Dendritic cell treated with granulocyte-macrophage colony-stimulating factor and Interleukin-4, amounts not matched to agents 40 ng/mL and 50 ng/mL, for 4 days (primary cell): ENCODE data around the gene CACNB3.

Source experiments
- H3K27ac Mint-ChIP-seq: one replicate; pipeline ENCODE4 v1.8.0; 2022; ENCODE audit warnings: mild to moderate bottlenecking, mixed read lengths
- H3K27me3 Mint-ChIP-seq: one replicate; pipeline ENCODE4 v1.8.0; 2022; ENCODE audit warnings: mild to moderate bottlenecking, mixed read lengths
- H3K36me3 Mint-ChIP-seq: one replicate; pipeline ENCODE4 v1.8.0; 2022; ENCODE audit warnings: low read depth, mixed read lengths
- H3K4me1 Mint-ChIP-seq: one replicate; pipeline ENCODE4 v1.8.0; 2022; ENCODE audit warnings: low read depth, mixed read lengths
- H3K4me3 Mint-ChIP-seq: one replicate; pipeline ENCODE4 v1.8.0; 2022; ENCODE audit warnings: mild to moderate bottlenecking, moderate library complexity, mixed read lengths
- H3K9me3 Mint-ChIP-seq: one replicate; pipeline ENCODE4 v1.8.0; 2022; ENCODE audit warnings: mixed read lengths
- intact Hi-C: fragments of 100-400 bp; cut with micrococcal nuclease; formaldehyde crosslinking; loops from one replicate; pipeline ENCODE4 v1.15.0; 2022

Gene CACNB3

DNA sequence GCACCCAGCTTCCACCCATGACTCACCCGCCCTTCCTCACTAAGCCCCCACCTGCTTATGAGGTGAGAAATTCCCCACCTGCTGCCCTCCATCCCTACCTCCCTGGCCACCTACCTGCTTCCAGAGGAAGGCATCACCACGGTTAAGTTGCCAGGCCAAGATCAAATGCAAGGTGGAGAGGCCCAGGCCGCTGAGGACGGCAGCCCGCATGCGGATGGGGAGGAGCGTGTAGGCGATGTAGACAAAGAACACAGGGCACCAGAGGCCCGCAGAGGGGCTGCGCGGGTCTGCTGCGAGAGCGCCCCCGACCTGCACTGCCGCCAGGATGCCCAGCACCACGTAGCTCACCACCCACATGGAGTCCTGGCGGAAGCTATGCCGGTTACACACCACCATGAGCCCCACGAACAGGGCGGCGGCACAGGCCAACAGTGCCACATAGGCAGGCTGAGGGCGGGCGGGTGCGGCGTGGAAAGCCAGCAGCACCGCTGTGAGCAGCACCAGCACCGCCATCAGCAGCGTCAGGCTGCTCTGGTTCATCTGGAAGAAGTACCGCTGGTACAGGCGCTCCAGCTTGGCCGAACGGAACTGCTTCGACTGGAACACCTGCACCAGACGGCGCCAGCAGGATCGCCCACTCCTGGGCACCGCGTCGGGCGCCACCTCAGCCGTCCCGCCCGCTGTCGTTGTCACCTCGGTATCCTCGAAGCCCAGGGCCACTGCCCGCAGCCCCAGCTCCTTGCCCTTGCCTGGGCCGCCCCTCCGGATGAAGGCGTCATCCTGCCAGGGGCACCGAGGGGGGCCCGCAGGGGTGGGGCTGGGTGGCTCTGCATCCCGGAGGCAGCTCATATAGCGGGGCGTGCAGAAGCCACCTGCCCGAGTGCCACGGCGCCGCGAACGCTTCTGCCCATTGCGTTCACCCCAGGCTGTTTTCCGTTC lies 35.6 kb upstream of the CACNB3 start:
- intact Hi-C loops: no loop called here
- Mint-ChIP-seq H3K4me1 (peaks cover 10% of the 10 kb centered on the region), H3K27me3 (peaks cover 24% of the 10 kb centered on the region), H3K4me3 (no peak overlapping the region), H3K27ac (no peak overlapping the region), H3K9me3 (no peaks in the 10 kb centered on the region), H3K36me3 (no peaks in the 10 kb centered on the region)

DNA sequence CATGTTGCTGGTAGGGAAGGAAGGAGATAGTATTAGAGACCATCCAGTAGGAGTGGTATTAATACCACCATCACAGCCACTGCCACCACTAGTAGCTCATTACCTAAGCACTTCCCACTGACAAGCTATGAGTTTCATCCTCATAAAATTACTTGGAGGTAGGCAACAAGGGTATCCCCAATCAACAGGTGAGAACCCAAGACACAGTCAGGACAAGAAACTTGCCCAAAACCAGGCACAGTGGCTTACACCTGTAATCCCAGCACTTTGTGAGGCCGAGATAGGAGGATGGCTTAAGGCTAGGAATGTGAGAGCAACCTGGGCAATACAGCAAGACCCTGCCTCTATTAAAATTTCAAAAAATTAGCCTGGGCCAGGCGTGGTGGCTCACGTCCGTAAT lies 34.9 kb upstream of the CACNB3 start:
- H3K27ac Mint-ChIP-seq: no peak overlapping the region

DNA sequence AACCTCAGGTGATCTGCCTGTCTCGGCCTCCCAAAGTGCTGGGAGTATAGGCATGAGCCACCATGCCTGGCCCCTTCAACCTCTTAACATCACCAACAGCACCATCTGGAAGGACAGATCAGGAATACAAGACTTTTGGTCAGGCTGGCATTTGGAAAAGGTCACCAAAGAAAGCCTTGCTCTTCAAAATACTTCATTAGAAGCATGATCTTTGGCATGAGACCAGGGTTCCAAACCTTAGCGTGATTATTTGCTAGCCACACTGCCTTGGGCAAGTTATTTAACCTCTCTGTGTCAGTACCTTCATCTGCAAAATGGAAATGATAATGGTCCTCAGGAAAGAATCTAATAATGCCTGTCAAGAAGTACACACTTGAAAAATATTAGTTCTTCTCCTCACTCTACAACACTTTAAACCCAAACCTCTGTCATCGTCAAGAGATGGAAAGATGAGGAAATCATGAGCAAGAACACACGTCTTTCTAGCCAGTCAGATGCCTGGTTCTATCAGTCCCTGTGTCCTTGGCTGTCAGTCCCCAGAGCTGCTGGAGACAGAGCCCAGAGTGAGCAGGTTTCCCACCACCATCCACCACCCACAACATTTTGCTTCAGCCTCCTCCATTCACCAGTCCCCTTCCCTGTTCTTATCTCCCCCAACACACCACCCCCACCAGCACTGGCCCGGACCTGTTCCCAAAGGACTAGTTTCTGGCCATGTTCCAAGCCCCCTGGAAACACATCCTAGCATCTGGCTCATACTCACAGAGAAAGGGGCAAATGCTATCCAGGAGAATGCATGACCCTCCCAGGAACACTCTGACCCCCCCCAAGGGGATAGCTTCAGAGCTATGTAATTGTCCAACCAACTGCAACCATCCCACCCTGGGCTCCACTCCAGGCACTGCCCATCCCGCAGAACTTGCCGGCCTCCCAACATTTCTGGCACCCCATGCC lies 31.4 kb upstream of the CACNB3 start:
- Mint-ChIP-seq H3K4me3 (no peak overlapping the region), H3K36me3 (no peaks in the 10 kb centered on the region), H3K27ac (no peak overlapping the region), H3K27me3 (peaks cover 58% of the 10 kb centered on the region), H3K9me3 (no peaks in the 10 kb centered on the region), H3K4me1 (peaks cover 21% of the 10 kb centered on the region)
- intact Hi-C loops: no loop called here

More for the DNA sequence above, 34.9 kb upstream of the CACNB3 start:
- Mint-ChIP-seq H3K4me3 (no peak overlapping the region), H3K9me3 (no peaks in the 10 kb centered on the region), H3K4me1 (peaks cover 17% of the 10 kb centered on the region), H3K27me3 (peaks cover 31% of the 10 kb centered on the region), H3K36me3 (no peaks in the 10 kb centered on the region)
- intact Hi-C loops: no loop called here

GRCh38 chr12:48787791-48788523 lies 30.3 kb upstream of the CACNB3 start:
- H3K4me1 Mint-ChIP-seq: peaks cover 21% of the 10 kb centered on the region
- peak overlapping the region; percentile 8 for H3K27ac Mint-ChIP-seq
- H3K27me3 Mint-ChIP-seq: peaks cover 59% of the 10 kb centered on the region
- intact Hi-C loops: no loop called here
- H3K9me3 Mint-ChIP-seq: no peaks in the 10 kb centered on the region
- peak overlapping the region; percentile 85 for H3K4me3 Mint-ChIP-seq
- no peaks in the 10 kb centered on the region for H3K36me3 Mint-ChIP-seq

DNA sequence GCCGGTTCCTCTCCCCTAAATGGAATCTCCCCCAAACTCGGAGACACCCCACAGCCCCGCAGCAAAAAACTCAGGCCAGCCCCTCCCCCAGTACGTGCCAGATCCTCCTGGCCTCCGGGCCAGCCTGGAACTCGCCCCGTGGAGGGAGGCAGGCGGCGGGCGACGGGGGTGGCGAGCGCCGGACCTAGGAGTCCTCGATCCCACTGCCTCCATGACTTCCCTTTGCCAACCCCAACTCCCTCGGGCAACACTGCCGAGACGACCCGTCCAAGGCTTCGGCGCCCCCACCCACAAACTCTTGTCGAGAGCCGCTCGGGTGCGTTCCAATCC lies 29.8 kb upstream of the CACNB3 start:
- Mint-ChIP-seq H3K36me3 (no peaks in the 10 kb centered on the region), H3K4me1 (peaks cover 21% of the 10 kb centered on the region), H3K9me3 (no peaks in the 10 kb centered on the region), H3K27ac (peak overlapping the region; percentile 8), H3K27me3 (peaks cover 59% of the 10 kb centered on the region), H3K4me3 (peak overlapping the region; percentile 85)
- intact Hi-C loops: no loop called here

- intact Hi-C loops: no loop called here
- Mint-ChIP-seq H3K9me3 (no peaks in the 10 kb centered on the region), H3K4me3 (peak within 1 kb of the TSS; percentile 85)
Observed at GRCh38 chr12:48788854-48789775, 29.2 kb upstream of the CACNB3 start, which contains the start of gene ADCY6. TSS of gene ADCY6 (minus strand) at chr12:48789089. CDS start at chr12:48783434, 5,655 bp downstream.

DNA sequence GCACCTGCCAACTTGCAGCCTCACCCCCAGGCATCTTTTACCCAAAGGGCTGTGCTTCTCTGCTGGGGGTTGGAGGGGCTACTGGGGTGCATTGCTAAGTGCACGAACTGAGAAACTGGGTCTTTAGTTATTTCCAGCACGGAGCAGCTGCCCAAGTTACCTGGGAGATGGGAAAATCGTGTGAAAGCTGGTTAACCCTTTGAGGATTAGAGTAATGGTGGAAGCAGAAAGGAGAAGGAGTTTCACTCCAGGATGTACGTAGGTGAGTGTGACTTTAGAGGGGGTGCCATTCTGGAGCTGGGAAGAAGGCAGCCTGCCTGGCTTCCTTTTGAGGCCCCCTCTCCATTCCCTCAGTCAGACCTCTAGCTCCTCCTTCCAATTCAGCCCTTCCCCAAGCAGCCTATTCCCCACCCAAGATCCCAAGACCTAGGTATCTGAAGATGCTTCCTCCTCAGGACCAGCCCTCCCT lies 28.4 kb upstream of the CACNB3 start:
- Mint-ChIP-seq H3K27me3 (peaks cover 57% of the 10 kb centered on the region), H3K36me3 (no peaks in the 10 kb centered on the region), H3K4me3 (peak overlapping the region; percentile 71), H3K9me3 (no peaks in the 10 kb centered on the region), H3K27ac (peak overlapping the region; percentile 48), H3K4me1 (peaks cover 22% of the 10 kb centered on the region)
- intact Hi-C loops: no loop called here

More at GRCh38 chr12:48788854-48789775, 29.2 kb upstream of the CACNB3 start, which contains the start of gene ADCY6:
- H3K4me1 Mint-ChIP-seq: peaks cover 21% of the 10 kb centered on the region
- H3K36me3 Mint-ChIP-seq: no peaks in the 10 kb centered on the region
- H3K27ac Mint-ChIP-seq: peak within 1 kb of the TSS; percentile 48
- peaks cover 59% of the 10 kb centered on the region for H3K27me3 Mint-ChIP-seq

DNA sequence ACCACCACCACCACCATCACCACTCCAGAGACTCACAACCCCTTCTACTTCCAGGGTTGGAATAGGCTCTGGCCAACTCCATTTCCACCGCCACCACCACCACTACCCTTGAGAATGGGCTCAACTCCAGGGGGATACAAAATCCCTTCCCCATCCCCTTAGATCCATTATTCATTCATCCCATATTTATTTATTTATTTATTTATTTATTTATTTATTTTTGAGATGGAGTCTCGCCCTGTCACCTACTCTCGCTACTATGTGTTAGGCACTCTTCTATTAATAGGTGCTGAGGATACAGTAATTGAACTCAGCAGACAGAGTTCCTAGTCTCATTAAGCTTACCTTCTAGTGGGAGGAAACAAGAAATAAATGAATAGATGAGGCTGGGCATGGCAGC lies 24.6 kb upstream of the CACNB3 start:
- peaks cover 24% of the 10 kb centered on the region for H3K4me1 Mint-ChIP-seq
- H3K27ac Mint-ChIP-seq: no peak overlapping the region
- H3K27me3 Mint-ChIP-seq: peaks cover 25% of the 10 kb centered on the region
- intact Hi-C loops: no loop called here
- no peaks in the 10 kb centered on the region for H3K36me3 Mint-ChIP-seq
- H3K4me3 Mint-ChIP-seq: no peak overlapping the region
- no peaks in the 10 kb centered on the region for H3K9me3 Mint-ChIP-seq

DNA sequence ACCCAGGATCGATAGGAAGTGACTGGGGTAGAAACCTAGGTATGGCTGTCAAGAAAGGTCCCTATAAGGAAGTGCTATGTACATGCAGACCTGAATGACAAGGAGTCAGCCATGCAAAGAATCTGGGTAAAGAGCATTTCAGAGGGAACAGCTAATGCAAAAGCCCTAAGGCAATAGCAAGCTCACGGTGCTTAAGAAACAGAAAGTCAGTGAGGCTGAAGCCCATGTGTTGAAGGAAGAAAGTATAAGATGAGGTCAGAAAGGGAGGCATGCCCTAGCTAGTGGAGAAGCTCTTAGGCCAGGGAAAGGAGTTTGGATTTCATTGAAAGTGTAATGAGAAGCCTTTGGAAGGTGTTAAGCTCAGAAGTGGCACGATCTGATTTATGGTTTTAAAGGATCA lies 23.4 kb upstream of the CACNB3 start:
- H3K27ac Mint-ChIP-seq: no peak overlapping the region
- peaks cover 15% of the 10 kb centered on the region for H3K27me3 Mint-ChIP-seq
- intact Hi-C loops: loop anchor here (1.0 to 5.0 kb wide), 2 partner anchors 42 to 253 kb away; no protein-coding TSS in a partner anchor
- H3K36me3 Mint-ChIP-seq: no peaks in the 10 kb centered on the region
- H3K4me3 Mint-ChIP-seq: no peak overlapping the region
- no peaks in the 10 kb centered on the region for H3K9me3 Mint-ChIP-seq
- H3K4me1 Mint-ChIP-seq: peaks cover 16% of the 10 kb centered on the region

DNA sequence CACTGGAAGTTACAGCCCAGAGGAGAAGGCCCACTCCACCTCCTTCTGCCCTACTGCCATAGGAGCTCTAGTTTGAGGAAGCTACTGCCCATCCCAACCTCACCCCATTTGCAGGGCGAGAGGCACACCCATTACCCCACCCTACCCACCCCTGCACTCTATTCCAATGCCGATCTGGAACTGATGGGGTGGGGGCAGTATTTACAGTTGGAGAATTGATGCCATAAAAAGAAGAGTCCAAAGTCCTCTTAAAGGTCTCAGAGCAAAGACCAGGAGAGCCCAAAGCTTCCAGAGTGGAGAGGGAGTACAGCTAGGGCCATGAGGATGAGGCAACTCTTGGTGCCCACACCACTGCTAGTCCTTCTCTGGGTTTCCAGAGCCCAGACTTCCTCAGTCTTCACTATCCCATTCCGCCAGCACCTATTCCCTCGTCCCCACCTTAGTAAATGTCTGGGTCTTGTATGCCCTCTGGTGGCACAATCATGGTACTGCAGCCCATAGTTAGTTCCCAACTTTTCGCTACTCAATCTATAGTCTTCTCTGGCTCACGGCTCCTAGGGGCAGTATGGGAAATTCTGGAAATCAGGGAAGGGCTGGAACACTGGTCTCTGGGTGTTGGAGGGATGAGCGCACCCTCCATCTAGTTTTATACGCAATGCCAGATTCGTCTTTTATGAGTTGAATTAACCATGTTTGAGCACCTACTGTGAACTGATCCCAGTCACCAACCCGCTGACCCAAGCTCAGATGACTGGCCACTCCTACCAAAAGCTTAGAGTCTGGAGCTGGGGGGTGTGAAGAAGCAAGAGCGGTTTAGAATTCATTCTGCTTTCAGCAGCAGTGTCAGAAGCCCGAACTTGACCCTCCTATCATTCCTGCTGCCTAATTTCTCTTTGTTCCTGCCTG lies 22.5 kb upstream of the CACNB3 start:
- H3K36me3 Mint-ChIP-seq: no peaks in the 10 kb centered on the region
- H3K9me3 Mint-ChIP-seq: no peaks in the 10 kb centered on the region
- intact Hi-C loops: loop anchor here (1.0 to 5.0 kb wide), 2 partner anchors 43 to 254 kb away; no protein-coding TSS in a partner anchor
- peaks cover 15% of the 10 kb centered on the region for H3K4me1 Mint-ChIP-seq
- H3K4me3 Mint-ChIP-seq: no peak overlapping the region
- no peak overlapping the region for H3K27ac Mint-ChIP-seq
- peaks cover 8% of the 10 kb centered on the region for H3K27me3 Mint-ChIP-seq

DNA sequence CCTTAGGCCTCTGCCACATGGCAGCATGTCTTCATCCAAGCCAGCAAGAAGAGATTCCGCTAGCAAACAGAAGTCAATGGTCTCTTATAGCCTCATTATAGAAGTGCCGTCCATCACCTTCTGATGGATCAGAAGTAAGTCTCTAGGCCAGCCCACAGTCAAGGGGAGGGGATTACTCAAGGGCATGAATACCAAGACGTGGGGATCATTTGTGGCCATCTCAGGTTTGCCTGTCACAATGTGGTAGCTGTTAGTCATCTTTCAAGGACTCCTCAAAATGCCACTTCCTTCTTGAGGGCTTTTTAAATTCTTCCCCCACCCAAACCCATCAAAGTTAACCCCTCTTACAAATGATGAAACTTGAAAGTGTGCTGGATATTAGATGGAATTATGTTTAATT lies 21.3 kb upstream of the CACNB3 start:
- Mint-ChIP-seq H3K27ac (no peak overlapping the region), H3K9me3 (no peaks in the 10 kb centered on the region), H3K36me3 (no peaks in the 10 kb centered on the region), H3K4me3 (no peak overlapping the region), H3K4me1 (peaks cover 15% of the 10 kb centered on the region), H3K27me3 (peaks cover 5% of the 10 kb centered on the region)
- intact Hi-C loops: loop anchor here (5.0 kb wide), 1 partner anchor 255 kb away; no protein-coding TSS in a partner anchor

- Mint-ChIP-seq H3K27me3 (peaks cover 5% of the 10 kb centered on the region), H3K4me1 (peaks cover 8% of the 10 kb centered on the region), H3K36me3 (no peaks in the 10 kb centered on the region), H3K9me3 (no peaks in the 10 kb centered on the region), H3K4me3 (no peak overlapping the region), H3K27ac (no peak overlapping the region)
- intact Hi-C loops: no loop called here
Observed at GRCh38 chr12:48800457-48800856, 17.8 kb upstream of the CACNB3 start.
